Uterus (tissue), 2 donors: ENCODE data around the gene SPOCK1.

ENCODE experiments used
- CTCF ChIP-seq, 4 experiments: fragments of 200-600 bp in 2 of 4; fragments of 450-650 bp in 2 of 4; sonication (generic) in 2 of 4; IDR thresholded peaks; one replicate each; pipeline ENCODE4 v1.5.1; 2016 to 2019; ENCODE audit warnings: antibody characterized with exemption in 4 of 4, mild to moderate bottlenecking in 2 of 4, moderate library complexity in 1 of 4
- POLR2A ChIP-seq, 2 donors: fragments of 450-650 bp; IDR thresholded peaks; one replicate each; pipeline ENCODE4 v1.6.1; 2016; ENCODE audit warnings: antibody characterized with exemption in 2 of 2, mild to moderate bottlenecking in 1 of 2, moderate library complexity in 1 of 2

GRCh38 chr5:137147346-137147745, 351.8 kb downstream of the SPOCK1 start:
- TF ChIP-seq CTCF (IDR thresholded peaks at IDR 0.05) (no peak), POLR2A (IDR thresholded peaks at IDR 0.05) (no peak)
